ENCODE data around the gene PHKB. TPM values are rescaled to one million over a fixed set of nuclear protein-coding genes. Genes with fewer than 3 reads are reported as not detected.

The PHKB gene
- total RNA-seq, 1 donor from 2014 or later = 109 TPM

DNA sequence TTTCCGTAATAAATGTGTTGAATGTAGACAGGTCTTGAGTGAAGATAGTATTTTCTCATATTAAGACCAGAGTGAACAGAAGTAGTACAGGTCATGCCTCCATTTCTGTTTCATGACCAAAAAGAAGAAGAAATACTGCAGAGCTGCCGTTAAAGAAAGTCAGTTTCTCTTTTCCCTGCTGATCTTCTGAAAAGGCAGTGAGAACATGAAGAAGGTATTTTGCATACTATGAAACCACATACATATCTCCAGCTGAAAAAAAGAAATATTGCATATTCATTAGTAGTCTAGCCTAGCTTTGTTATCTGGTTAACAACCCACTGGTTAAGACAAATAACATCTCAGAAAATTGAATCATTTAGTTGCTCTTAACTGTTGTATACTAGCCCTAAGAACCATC lies 138.4 kb downstream of the PHKB start:
- Histone ChIP-seq H3K4me1 (no peaks in the 10 kb centered on the region), H3K4me3 (no peak overlapping the region), H3K36me3 (no peaks in the 10 kb centered on the region), H2AFZ (replicated peaks) (no peak overlapping the region), H3K79me2 (ENCODE audit: low read depth) (no peaks in the 10 kb centered on the region), H3K9me3 (ENCODE audit: low read depth) (no peaks in the 10 kb centered on the region), H3K27me3 (no peaks in the 10 kb centered on the region), H4K20me1 (ENCODE audit: low read depth) (no peaks in the 10 kb centered on the region), H3K4me2 (no peak overlapping the region), H3K9ac (no peak overlapping the region), H3K27ac (no peak overlapping the region), H3F3A (ENCODE audit: low read depth) (no peaks in the 10 kb centered on the region)
- Mint-ChIP-seq H3K36me3 (peaks cover 2% of the 10 kb centered on the region), H3K4me1 (no peaks in the 10 kb centered on the region), H3K27ac (no peak overlapping the region), H3K9me3 (no peaks in the 10 kb centered on the region), H3K27me3 (ENCODE audit: insufficient read depth, low read depth) (no peaks in the 10 kb centered on the region), H3K4me3 (no peak overlapping the region)
- no peak for TF ChIP-seq EZH2 (IDR thresholded peaks at IDR 0.05)
- no peak for TF ChIP-seq EZH2phosphoT487 (IDR thresholded peaks at IDR 0.05)
- TF ChIP-seq, protein P1, sequence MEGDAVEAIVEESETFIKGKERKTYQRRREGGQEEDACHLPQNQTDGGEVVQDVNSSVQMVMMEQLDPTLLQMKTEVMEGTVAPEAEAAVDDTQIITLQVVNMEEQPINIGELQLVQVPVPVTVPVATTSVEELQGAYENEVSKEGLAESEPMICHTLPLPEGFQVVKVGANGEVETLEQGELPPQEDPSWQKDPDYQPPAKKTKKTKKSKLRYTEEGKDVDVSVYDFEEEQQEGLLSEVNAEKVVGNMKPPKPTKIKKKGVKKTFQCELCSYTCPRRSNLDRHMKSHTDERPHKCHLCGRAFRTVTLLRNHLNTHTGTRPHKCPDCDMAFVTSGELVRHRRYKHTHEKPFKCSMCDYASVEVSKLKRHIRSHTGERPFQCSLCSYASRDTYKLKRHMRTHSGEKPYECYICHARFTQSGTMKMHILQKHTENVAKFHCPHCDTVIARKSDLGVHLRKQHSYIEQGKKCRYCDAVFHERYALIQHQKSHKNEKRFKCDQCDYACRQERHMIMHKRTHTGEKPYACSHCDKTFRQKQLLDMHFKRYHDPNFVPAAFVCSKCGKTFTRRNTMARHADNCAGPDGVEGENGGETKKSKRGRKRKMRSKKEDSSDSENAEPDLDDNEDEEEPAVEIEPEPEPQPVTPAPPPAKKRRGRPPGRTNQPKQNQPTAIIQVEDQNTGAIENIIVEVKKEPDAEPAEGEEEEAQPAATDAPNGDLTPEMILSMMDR (IDR thresholded peaks at IDR 0.05) = no peak
- no peak for DNase-seq (ENCODE audit: low spot score)

DNA sequence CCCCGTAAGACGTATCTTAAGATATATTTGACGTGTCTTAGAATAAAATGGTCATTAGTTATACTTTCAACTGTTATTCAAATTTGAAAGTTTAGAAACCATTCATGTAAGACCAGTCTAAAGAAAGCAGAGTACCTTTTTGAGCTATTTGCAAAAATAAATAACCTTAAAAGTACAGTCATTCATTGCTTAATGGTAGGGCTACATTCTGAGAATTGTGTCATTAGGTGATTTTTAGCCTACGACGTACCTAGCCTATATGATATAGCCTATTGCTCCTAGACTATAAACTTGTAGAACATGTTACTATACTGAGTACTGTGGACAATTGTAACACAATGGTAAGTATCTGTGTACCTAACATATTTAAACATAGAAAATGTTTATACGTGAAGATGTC lies 139.2 kb downstream of the PHKB start:
- H3K36me3 Mint-ChIP-seq = peaks cover 2% of the 10 kb centered on the region
- no peaks in the 10 kb centered on the region for H3K9me3 ChIP-seq (ENCODE audit: low read depth)
- H3F3A ChIP-seq (ENCODE audit: low read depth) = no peaks in the 10 kb centered on the region
- no peak overlapping the region for H2AFZ ChIP-seq (replicated peaks)
- TF ChIP-seq EZH2phosphoT487 (IDR thresholded peaks at IDR 0.05) (no peak), EZH2 (IDR thresholded peaks at IDR 0.05) (no peak)
- TF ChIP-seq, protein P1 (IDR thresholded peaks at IDR 0.05) = no peak
- H3K27me3 Mint-ChIP-seq (ENCODE audit: insufficient read depth, low read depth) = no peaks in the 10 kb centered on the region
- H4K20me1 ChIP-seq (ENCODE audit: low read depth) = no peaks in the 10 kb centered on the region
- no peak overlapping the region for H3K4me2 ChIP-seq
- H3K36me3 ChIP-seq = no peaks in the 10 kb centered on the region
- H3K27ac Mint-ChIP-seq = no peak overlapping the region
- H3K27ac ChIP-seq = no peak overlapping the region
- no peaks in the 10 kb centered on the region for H3K27me3 ChIP-seq
- H3K4me3 Mint-ChIP-seq = no peak overlapping the region
- no peaks in the 10 kb centered on the region for H3K4me1 ChIP-seq
- no peak overlapping the region for H3K9ac ChIP-seq
- H3K4me3 ChIP-seq = no peak overlapping the region
- no peaks in the 10 kb centered on the region for H3K4me1 Mint-ChIP-seq
- H3K9me3 Mint-ChIP-seq = no peaks in the 10 kb centered on the region
- H3K79me2 ChIP-seq (ENCODE audit: low read depth) = no peaks in the 10 kb centered on the region
- no peak for DNase-seq (ENCODE audit: low spot score)

DNA sequence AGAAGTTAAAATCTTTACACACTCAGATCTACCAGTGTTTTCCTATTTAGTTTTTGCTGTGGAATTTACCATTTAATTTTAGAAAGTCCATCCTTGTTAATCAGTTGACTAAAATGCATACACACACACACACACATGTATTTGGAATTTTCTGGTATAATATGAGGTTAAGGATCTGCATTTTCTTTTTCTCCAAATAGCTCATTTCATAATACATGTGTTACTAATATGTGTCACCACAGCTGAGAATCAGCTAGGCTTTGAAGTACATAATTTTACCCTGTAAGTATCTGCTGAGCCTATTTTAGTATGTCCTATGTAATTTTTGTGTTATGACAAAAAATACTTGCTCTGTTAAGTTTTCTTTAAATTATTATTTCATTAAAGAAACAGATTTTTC lies 143.2 kb downstream of the PHKB start:
- H2AFZ ChIP-seq (replicated peaks) = no peak overlapping the region
- H3K9ac ChIP-seq = no peak overlapping the region
- no peaks in the 10 kb centered on the region for H3K9me3 ChIP-seq (ENCODE audit: low read depth)
- H3K27me3 ChIP-seq = no peaks in the 10 kb centered on the region
- H3K4me3 ChIP-seq = no peak overlapping the region
- no peaks in the 10 kb centered on the region for H4K20me1 ChIP-seq (ENCODE audit: low read depth)
- peaks cover 2% of the 10 kb centered on the region for H3K9me3 Mint-ChIP-seq
- TF ChIP-seq, protein P1 (IDR thresholded peaks at IDR 0.05) = no peak
- no peak for TF ChIP-seq EZH2 (IDR thresholded peaks at IDR 0.05)
- no peak for TF ChIP-seq EZH2phosphoT487 (IDR thresholded peaks at IDR 0.05)
- H3F3A ChIP-seq (ENCODE audit: low read depth) = no peaks in the 10 kb centered on the region
- H3K36me3 Mint-ChIP-seq = peaks cover 6% of the 10 kb centered on the region
- no peaks in the 10 kb centered on the region for H3K4me1 Mint-ChIP-seq
- no peaks in the 10 kb centered on the region for H3K79me2 ChIP-seq (ENCODE audit: low read depth)
- H3K4me1 ChIP-seq = no peaks in the 10 kb centered on the region
- H3K4me3 Mint-ChIP-seq = no peak overlapping the region
- no peak overlapping the region for H3K4me2 ChIP-seq
- no peak overlapping the region for H3K27ac Mint-ChIP-seq
- DNase-seq (ENCODE audit: low spot score) = no peak
- no peaks in the 10 kb centered on the region for H3K36me3 ChIP-seq
- no peak overlapping the region for H3K27ac ChIP-seq
- H3K27me3 Mint-ChIP-seq (ENCODE audit: insufficient read depth, low read depth) = no peaks in the 10 kb centered on the region

All from neural progenitor cell (in vitro differentiated cells).